Loucy (cell line): ENCODE results near the gene PRR5L.

Experiments
- EZH2phosphoT487 ChIP-seq: fragments of 200-600 bp; IDR thresholded peaks from 2 replicates; pipeline ENCODE4 v1.6.1; 2018; ENCODE audit warnings: antibody characterized with exemption, mild to moderate bottlenecking, moderate library complexity, borderline replicate concordance
- TF ChIP-seq, protein P1 (sequence below): fragments of 200-600 bp; sonication (generic); conservative IDR thresholded peaks from 2 replicates; pipeline ENCODE4 v1.5.1; 2014; ENCODE audit warnings: mild to moderate bottlenecking, antibody characterized with exemption, low read length

DNA sequence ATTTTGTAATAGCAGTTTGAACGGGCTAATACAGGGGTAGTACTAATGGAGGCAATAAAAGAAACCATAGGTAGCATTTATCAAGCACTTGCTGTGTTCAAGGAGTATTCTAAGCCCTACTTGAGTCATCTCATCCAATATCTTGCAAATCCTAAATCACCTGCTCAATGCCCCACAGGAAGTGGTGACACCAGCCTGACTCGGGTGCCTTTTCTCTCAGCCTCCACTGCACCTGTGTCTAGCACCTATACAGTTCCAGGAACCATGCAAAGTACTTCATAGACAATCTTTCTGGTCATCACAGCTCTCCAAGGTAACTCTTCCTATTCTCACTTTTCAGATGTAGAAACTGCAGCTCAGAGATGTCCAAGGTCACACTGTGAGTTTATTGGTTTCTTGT is 98.0 kb downstream of the PRR5L start:
- TF ChIP-seq, protein P1, sequence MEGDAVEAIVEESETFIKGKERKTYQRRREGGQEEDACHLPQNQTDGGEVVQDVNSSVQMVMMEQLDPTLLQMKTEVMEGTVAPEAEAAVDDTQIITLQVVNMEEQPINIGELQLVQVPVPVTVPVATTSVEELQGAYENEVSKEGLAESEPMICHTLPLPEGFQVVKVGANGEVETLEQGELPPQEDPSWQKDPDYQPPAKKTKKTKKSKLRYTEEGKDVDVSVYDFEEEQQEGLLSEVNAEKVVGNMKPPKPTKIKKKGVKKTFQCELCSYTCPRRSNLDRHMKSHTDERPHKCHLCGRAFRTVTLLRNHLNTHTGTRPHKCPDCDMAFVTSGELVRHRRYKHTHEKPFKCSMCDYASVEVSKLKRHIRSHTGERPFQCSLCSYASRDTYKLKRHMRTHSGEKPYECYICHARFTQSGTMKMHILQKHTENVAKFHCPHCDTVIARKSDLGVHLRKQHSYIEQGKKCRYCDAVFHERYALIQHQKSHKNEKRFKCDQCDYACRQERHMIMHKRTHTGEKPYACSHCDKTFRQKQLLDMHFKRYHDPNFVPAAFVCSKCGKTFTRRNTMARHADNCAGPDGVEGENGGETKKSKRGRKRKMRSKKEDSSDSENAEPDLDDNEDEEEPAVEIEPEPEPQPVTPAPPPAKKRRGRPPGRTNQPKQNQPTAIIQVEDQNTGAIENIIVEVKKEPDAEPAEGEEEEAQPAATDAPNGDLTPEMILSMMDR: no peak
- no peak for TF ChIP-seq EZH2phosphoT487
